Germinal center (tissue), 1 donor: Measurements from ENCODE around the gene RAMP1.

ENCODE experiments used
- DNase-seq: peaks from one replicate; pipeline ENCODE4 v3.0.0; 2012; ENCODE audit warnings: mixed read lengths, low spot score

RAMP1 gene

GRCh38 chr2:237951878-237952277 lies 92.5 kb downstream of the RAMP1 start:
- DNase-seq = no peak

GRCh38 chr2:237952851-237953250 lies 93.4 kb downstream of the RAMP1 start:
- DNase-seq = no peak

GRCh38 chr2:237955640-237956401 lies 96.4 kb downstream of the RAMP1 start:
- no peak for DNase-seq

DNA sequence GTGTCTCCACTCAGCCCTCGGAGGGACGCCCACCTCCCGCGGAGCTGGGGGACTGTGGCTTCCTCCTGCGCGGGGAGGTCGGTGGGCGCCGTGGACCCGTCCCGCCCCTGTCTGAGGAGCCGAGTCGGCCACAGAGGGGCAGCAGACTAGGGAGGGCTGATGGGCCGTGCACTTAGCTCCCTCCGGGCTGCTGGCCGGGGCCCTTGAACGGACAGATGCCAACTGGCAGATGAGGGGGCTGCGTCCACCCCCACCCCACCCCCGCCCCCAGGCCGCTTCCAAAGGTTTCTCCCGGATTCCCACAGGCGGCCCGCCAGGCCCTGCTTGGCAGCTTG lies 96.9 kb downstream of the RAMP1 start:
- DNase-seq = no peak

DNA sequence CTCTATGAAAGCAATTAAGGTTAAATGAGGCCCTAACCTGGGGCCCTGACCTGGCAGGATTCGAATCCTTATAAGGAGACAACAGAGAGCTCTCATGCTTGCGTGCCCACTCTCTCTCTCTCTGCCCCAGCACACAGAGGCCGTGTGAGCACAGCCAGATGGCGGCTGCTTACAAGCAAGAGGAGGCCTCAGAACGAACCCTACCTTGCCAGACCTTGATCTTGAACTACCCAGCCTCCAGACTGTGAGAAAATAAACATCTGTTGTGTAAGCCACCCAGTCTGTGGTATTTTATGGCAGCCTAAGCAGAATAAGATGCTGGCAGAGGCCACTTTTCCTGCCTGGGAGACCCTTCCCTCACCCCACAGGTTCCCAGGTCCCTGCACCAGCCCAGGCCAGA lies 102.2 kb downstream of the RAMP1 start:
- DNase-seq = no peak
